ENCODE results near the gene GEN1.

- no peak for TF ChIP-seq EZH2phosphoT487 (IDR thresholded peaks at IDR 0.05; ENCODE audit: borderline replicate concordance)
- TF ChIP-seq, protein P1, sequence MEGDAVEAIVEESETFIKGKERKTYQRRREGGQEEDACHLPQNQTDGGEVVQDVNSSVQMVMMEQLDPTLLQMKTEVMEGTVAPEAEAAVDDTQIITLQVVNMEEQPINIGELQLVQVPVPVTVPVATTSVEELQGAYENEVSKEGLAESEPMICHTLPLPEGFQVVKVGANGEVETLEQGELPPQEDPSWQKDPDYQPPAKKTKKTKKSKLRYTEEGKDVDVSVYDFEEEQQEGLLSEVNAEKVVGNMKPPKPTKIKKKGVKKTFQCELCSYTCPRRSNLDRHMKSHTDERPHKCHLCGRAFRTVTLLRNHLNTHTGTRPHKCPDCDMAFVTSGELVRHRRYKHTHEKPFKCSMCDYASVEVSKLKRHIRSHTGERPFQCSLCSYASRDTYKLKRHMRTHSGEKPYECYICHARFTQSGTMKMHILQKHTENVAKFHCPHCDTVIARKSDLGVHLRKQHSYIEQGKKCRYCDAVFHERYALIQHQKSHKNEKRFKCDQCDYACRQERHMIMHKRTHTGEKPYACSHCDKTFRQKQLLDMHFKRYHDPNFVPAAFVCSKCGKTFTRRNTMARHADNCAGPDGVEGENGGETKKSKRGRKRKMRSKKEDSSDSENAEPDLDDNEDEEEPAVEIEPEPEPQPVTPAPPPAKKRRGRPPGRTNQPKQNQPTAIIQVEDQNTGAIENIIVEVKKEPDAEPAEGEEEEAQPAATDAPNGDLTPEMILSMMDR (conservative IDR thresholded peaks at IDR 0.05; ENCODE audit: low read length) = no peak
Observed at GRCh38 chr2:17816396-17817245, 62.7 kb downstream of the GEN1 start, which contains the start of gene MSGN1.
